ENCODE measurements around the gene BACH1.

DNA sequence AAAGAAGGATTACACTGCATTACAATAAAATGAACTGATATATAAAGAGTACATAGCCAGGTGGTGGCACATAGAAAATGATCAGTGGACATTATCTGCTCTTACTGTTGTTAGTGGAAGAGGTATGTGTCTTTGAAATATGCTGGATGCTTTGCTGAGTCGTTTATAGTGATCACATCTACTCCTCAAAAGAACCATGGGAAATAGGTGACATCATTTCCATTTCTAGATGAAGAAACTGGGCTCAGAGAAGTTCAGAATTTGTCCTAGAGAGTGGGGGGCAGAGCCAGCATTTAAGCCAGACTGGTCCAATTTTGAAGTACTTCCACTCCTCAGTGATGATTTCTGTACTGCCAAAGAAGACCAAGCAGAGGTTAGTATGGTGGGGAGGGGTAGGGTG is 34.0 kb upstream of the BACH1 start:
- TF ChIP-seq, protein P1, sequence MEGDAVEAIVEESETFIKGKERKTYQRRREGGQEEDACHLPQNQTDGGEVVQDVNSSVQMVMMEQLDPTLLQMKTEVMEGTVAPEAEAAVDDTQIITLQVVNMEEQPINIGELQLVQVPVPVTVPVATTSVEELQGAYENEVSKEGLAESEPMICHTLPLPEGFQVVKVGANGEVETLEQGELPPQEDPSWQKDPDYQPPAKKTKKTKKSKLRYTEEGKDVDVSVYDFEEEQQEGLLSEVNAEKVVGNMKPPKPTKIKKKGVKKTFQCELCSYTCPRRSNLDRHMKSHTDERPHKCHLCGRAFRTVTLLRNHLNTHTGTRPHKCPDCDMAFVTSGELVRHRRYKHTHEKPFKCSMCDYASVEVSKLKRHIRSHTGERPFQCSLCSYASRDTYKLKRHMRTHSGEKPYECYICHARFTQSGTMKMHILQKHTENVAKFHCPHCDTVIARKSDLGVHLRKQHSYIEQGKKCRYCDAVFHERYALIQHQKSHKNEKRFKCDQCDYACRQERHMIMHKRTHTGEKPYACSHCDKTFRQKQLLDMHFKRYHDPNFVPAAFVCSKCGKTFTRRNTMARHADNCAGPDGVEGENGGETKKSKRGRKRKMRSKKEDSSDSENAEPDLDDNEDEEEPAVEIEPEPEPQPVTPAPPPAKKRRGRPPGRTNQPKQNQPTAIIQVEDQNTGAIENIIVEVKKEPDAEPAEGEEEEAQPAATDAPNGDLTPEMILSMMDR (IDR thresholded peaks at IDR 0.05; ENCODE audit: low read length) = no peak
- TF ChIP-seq EZH2 (optimal IDR thresholded peaks at IDR 0.05; ENCODE audit: low read depth, low read length) = no peak
